ENCODE results near the gene RAB6B. TPM values are rescaled to one million over a fixed set of nuclear protein-coding genes. Genes with fewer than 3 reads are reported as not detected.

The RAB6B gene
- total and polyA plus RNA-seq, 7 donors = 0.93 to 3.8 (median 2.0) TPM

DNA sequence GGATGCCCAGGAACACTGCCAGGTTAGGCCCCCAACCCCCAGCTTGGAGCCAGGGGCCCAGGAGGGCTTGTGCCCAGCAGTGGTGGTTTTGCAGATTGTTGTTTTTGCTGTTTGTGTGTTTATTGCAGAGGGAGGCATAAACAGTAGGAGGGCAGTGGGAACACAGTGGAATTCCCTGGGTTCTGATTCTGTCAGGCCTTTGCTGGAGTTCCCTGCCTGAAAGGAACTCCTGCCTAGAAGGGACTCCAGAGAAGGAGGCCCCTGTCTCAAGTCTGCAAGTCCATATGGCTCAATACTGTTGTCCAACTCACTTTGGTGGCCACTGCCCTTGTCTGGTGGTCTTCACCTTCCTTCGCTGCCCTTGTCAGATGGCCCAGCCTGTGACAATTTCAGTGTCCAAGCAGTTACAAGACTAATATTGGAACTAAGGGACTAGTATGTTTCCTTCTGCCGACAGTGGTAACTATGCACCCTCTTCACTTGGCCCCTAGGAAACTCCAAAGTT is 47.4 kb upstream of the RAB6B start:
- Histone ChIP-seq H3K9me3 (no peaks in the 10 kb centered on the region), H3K27me3 (ENCODE audit: insufficient read depth in 3 of 3, low read length in 2 of 3) (no peaks in the 10 kb centered on the region), H3K4me1 (peaks cover 45% of the 10 kb centered on the region), H3K36me3 (ENCODE audit: insufficient read depth in 1 of 2, low read depth in 1 of 2) (no peaks in the 10 kb centered on the region), H3K4me3 (no peak overlapping the region), H3K27ac (no peak overlapping the region)
- 94 to 98% (median 95%) methylated on average over 2 of the region's 2 CpGs for WGBS, 3 donors
- TF ChIP-seq, protein P1, sequence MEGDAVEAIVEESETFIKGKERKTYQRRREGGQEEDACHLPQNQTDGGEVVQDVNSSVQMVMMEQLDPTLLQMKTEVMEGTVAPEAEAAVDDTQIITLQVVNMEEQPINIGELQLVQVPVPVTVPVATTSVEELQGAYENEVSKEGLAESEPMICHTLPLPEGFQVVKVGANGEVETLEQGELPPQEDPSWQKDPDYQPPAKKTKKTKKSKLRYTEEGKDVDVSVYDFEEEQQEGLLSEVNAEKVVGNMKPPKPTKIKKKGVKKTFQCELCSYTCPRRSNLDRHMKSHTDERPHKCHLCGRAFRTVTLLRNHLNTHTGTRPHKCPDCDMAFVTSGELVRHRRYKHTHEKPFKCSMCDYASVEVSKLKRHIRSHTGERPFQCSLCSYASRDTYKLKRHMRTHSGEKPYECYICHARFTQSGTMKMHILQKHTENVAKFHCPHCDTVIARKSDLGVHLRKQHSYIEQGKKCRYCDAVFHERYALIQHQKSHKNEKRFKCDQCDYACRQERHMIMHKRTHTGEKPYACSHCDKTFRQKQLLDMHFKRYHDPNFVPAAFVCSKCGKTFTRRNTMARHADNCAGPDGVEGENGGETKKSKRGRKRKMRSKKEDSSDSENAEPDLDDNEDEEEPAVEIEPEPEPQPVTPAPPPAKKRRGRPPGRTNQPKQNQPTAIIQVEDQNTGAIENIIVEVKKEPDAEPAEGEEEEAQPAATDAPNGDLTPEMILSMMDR (IDR thresholded peaks at IDR 0.05) = no peak
- intact Hi-C loops (cut with DNase I) = no loop called here
- DNase-seq (no peak), ATAC-seq (no peak)

DNA sequence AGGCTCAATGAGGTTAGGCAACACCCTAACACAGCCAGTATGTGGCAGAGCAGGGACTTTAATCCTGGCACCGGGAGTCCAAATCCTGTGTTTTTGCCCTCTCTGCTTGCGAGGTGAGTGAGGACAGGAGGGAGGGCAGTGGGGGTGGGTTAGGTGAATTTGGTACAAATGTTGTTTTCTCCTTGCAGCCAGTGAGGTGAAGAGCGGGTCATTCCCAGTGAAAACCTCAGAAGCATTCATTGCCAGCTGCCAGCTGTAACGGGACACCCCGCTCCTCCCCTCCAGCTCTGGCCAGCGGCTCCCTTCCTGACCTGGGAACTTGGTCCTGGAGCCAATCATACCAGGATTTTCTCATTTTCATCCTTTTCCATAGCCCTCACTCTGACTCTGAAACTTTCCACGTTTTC is 45.7 kb upstream of the RAB6B start:
- no peaks in the 10 kb centered on the region for H3K9me3 ChIP-seq
- H3K36me3 ChIP-seq (ENCODE audit: insufficient read depth in 1 of 2, low read depth in 1 of 2) = no peaks in the 10 kb centered on the region
- H3K27me3 ChIP-seq (ENCODE audit: insufficient read depth in 3 of 3, low read length in 2 of 3) = no peaks in the 10 kb centered on the region
- no peak overlapping the region for H3K27ac ChIP-seq
- WGBS, 3 donors = 19 to 26% (median 22%) methylated on average over 7 of the region's 7 CpGs
- intact Hi-C loops (cut with DNase I) = no loop called here
- TF ChIP-seq, protein P1 (IDR thresholded peaks at IDR 0.05) = no peak
- peak; percentile 51 to 82 (median 77) for ATAC-seq
- H3K4me3 ChIP-seq = no peak overlapping the region
- peaks cover 42% of the 10 kb centered on the region for H3K4me1 ChIP-seq
- DNase-seq = no peak

DNA sequence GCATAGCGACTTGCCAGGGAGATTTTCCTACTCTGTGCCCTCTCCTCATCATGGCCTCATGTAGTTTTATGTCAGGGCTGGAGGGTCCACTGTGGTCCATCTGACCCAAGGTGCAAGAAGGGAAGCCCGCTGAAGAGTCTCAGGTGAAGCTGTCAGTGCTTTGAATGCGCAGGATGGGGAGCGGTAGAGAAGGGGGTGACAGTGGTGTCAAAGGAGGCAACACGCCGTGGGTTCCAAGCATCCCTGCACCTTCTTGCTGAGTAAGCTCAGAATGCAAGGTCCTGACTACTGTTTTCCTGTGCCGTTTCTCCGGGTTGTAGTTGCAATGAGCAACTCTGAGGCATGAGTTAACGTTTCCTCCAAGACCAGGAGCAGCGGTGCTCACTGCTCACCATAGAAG is 44.9 kb upstream of the RAB6B start:
- Histone ChIP-seq H3K27me3 (ENCODE audit: insufficient read depth in 3 of 3, low read length in 2 of 3) (no peaks in the 10 kb centered on the region), H3K4me3 (no peak overlapping the region), H3K27ac (no peak overlapping the region), H3K36me3 (ENCODE audit: insufficient read depth in 1 of 2, low read depth in 1 of 2) (no peaks in the 10 kb centered on the region), H3K4me1 (peaks cover 33% of the 10 kb centered on the region), H3K9me3 (no peaks in the 10 kb centered on the region)
- intact Hi-C loops (cut with DNase I) = no loop called here
- 83 to 96% (median 86%) methylated on average over 10 of the region's 10 CpGs for WGBS, 3 donors
- ATAC-seq = no peak
- DNase-seq = no peak
- TF ChIP-seq, protein P1 (IDR thresholded peaks at IDR 0.05) = no peak

DNA sequence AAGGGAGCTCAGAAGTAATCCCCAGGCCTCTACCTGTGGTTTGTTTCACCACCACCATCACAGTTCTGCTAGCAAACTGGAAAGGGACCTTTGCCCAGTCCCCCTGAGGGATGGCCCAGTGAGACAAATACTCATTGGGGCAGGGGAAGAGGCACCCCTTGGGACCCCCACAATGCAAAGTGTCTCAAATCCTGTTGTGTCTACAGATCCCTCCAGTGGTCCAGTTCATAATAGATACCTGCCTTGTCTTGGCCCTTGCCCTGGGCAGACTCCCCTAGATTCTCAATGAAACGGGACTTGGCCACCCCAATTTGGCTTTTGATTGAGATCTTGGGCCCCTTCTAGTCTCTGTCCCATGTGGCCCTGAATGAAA is 43.8 kb upstream of the RAB6B start:
- H3K36me3 ChIP-seq (ENCODE audit: insufficient read depth in 1 of 2, low read depth in 1 of 2) = no peaks in the 10 kb centered on the region
- H3K4me3 ChIP-seq = no peak overlapping the region
- no peak for ATAC-seq
- TF ChIP-seq, protein P1 (IDR thresholded peaks at IDR 0.05) = no peak
- peaks cover 24% of the 10 kb centered on the region for H3K4me1 ChIP-seq
- H3K9me3 ChIP-seq = no peaks in the 10 kb centered on the region
- intact Hi-C loops (cut with DNase I) = loop anchor here (10.0 kb wide), 3 partner anchors 95 to 1215 kb away; partner anchors contain the start of gene NPHP3 (in 1 of the 2)
- no peaks in the 10 kb centered on the region for H3K27me3 ChIP-seq (ENCODE audit: insufficient read depth in 3 of 3, low read length in 2 of 3)
- DNase-seq = no peak
- 79 to 100% (median 94%) methylated on average over 1 of the region's 1 CpG for WGBS, 3 donors
- H3K27ac ChIP-seq = no peak overlapping the region
